OCI-LY1 (cell line): ENCODE data around the gene RASGRF1.

ENCODE experiments used
- EZH2 ChIP-seq: fragments of 200-600 bp; sonication (generic), shearing (Covaris generic); IDR thresholded peaks from 2 replicates; pipeline ENCODE4 v1.8.0; 2017; ENCODE audit warnings: borderline replicate concordance, mixed run types, mild to moderate bottlenecking, antibody characterized with exemption, low read length, moderate library complexity, mixed read lengths
- TF ChIP-seq, protein P1 (sequence below): fragments of 200-600 bp; sonication (generic), shearing (Covaris generic); IDR thresholded peaks from 2 replicates; pipeline ENCODE4 v1.5.1; 2017; ENCODE audit warnings: mild to moderate bottlenecking, antibody characterized with exemption, low read length, moderate library complexity, mixed read lengths

DNA sequence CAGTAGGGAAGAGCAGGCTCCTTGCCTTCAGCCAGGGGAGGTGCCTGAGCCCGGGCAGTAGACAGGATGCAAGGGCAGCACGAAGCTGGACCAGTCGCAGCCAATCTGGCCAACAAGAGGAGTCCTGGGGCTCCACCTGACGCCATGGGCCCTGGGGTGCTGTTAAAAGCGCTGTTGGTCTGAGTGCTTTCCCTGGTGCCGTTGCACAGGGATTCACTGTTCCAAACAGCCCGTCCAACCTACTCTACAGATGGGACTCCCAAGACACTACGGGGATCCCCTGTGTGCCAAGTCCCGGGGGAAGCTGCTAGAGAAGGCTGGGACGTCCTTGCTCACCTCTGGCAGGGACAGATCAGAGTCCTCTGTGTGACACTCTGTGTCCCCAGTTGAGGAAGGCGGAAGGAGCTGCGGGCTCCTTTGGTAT lies 146.4 kb downstream of the RASGRF1 start:
- TF ChIP-seq, protein P1, sequence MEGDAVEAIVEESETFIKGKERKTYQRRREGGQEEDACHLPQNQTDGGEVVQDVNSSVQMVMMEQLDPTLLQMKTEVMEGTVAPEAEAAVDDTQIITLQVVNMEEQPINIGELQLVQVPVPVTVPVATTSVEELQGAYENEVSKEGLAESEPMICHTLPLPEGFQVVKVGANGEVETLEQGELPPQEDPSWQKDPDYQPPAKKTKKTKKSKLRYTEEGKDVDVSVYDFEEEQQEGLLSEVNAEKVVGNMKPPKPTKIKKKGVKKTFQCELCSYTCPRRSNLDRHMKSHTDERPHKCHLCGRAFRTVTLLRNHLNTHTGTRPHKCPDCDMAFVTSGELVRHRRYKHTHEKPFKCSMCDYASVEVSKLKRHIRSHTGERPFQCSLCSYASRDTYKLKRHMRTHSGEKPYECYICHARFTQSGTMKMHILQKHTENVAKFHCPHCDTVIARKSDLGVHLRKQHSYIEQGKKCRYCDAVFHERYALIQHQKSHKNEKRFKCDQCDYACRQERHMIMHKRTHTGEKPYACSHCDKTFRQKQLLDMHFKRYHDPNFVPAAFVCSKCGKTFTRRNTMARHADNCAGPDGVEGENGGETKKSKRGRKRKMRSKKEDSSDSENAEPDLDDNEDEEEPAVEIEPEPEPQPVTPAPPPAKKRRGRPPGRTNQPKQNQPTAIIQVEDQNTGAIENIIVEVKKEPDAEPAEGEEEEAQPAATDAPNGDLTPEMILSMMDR, result no peak
- no peak for TF ChIP-seq EZH2
